SK-N-SH (cell line): ENCODE measurements around the gene RIC8B. TPM values are rescaled to one million over a fixed set of nuclear protein-coding genes. Genes with fewer than 3 reads are reported as not detected.

ENCODE experiments used
- CTCF ChIA-PET: fragments of 300-600, 350-600 bp; formaldehyde crosslinking; extraction: SDS; loops from one replicate; lab custom pipeline; 2021; lab: Yijun Ruan, JAX
- POLR2A ChIA-PET: fragments of 350-600 bp; sonication (Branson Sonifier 250); formaldehyde crosslinking; extraction: SDS; loops from one replicate; lab custom pipeline; 2020; ENCODE audit warnings: antibody characterized with exemption, inconsistent platforms; lab: Yijun Ruan, JAX
- DNase-seq: peaks from one replicate; pipeline ENCODE4 v3.0.0; 2012
- H2AFZ ChIP-seq: fragments of 200-600 bp; sonication (generic); 2 replicates; pipeline ENCODE4 v1.8.1; 2016; ENCODE audit warnings: antibody characterized with exemption, mild to moderate bottlenecking, low read depth
- H3F3A ChIP-seq: fragments of 200-600 bp; sonication (generic); replicated peaks from 2 replicates; pipeline ENCODE3; 2016; ENCODE audit warnings: antibody characterized with exemption, mild to moderate bottlenecking; ENCODE audit not compliant: insufficient read depth
- H3K27ac ChIP-seq, 2 experiments: fragments of 200-500 bp in 1 of 2; fragments of 200-600 bp in 1 of 2; sonication (Bioruptor generic) in 1 of 2; sonication (generic), shearing (Covaris generic) in 1 of 2; 2 replicates each; pipeline versions ENCODE4 v1.5.1 to v1.6.1; 2014 to 2016; ENCODE audit warnings: low read depth in 2 of 2, inconsistent platforms in 1 of 2, low read length in 1 of 2, mild to moderate bottlenecking in 1 of 2, mixed read lengths in 1 of 2
- H3K27me3 ChIP-seq: fragments of 200-600 bp; sonication (generic), shearing (Covaris generic); 2 replicates; pipeline ENCODE4 v1.6.1; 2016; ENCODE audit warnings: mixed run types; ENCODE audit not compliant: insufficient read depth
- H3K36me3 ChIP-seq, 2 experiments: fragments of 200-500 bp in 1 of 2; fragments of 200-600 bp in 1 of 2; sonication (Bioruptor generic) in 1 of 2; sonication (generic) in 1 of 2; replicated peaks in 1 of 2; 2 replicates each; pipeline versions ENCODE3 to v1.5.1; 2014 to 2016; ENCODE audit warnings: low read length in 1 of 2, mild to moderate bottlenecking in 1 of 2; ENCODE audit not compliant: insufficient read depth in 2 of 2, control insufficient read depth in 1 of 2
- H3K4me1 ChIP-seq, 2 experiments: fragments of 200-500 bp in 1 of 2; fragments of 200-600 bp in 1 of 2; sonication (Bioruptor generic) in 1 of 2; sonication (generic), shearing (Covaris generic) in 1 of 2; 2 replicates each; pipeline versions ENCODE4 v1.5.1 to v1.6.1; 2014 to 2016; ENCODE audit warnings: low read depth in 1 of 2, low read length in 1 of 2, mixed run types in 1 of 2; ENCODE audit not compliant: insufficient read depth in 2 of 2, control insufficient read depth in 1 of 2
- H3K4me2 ChIP-seq: fragments of 200-600 bp; sonication (generic), shearing (Covaris generic); 2 replicates; pipeline ENCODE4 v1.6.1; 2017; ENCODE audit warnings: mixed run types
- H3K4me3 ChIP-seq, 2 experiments: fragments of 200-500 bp in 1 of 2; fragments of 200-600 bp in 1 of 2; sonication (Bioruptor generic) in 1 of 2; sonication (generic), shearing (Covaris generic) in 1 of 2; 2 replicates each; pipeline versions ENCODE4 v1.5.1 to v1.8.1; 2014 to 2016; ENCODE audit warnings: low read depth in 2 of 2, inconsistent platforms in 1 of 2, low read length in 1 of 2, mild to moderate bottlenecking in 1 of 2, mixed read lengths in 1 of 2, moderate library complexity in 1 of 2
- H3K79me2 ChIP-seq: fragments of 200-600 bp; sonication (generic); 2 replicates; pipeline ENCODE4 v1.8.1; 2017; ENCODE audit warnings: mild to moderate bottlenecking; ENCODE audit not compliant: insufficient read depth
- H3K9ac ChIP-seq: fragments of 200-600 bp; sonication (generic); 2 replicates; pipeline ENCODE4 v1.6.1; 2017; ENCODE audit warnings: mixed run types
- H3K9me2 ChIP-seq: fragments of 200-600 bp; sonication (generic); 2 replicates; pipeline ENCODE4 v1.6.1; 2017; ENCODE audit warnings: mixed run types
- H3K9me3 ChIP-seq: fragments of 200-600 bp; sonication (generic); 2 replicates; pipeline ENCODE4 v1.6.1; 2017; ENCODE audit warnings: mixed run types, mild to moderate bottlenecking, moderate library complexity
- H4K20me1 ChIP-seq: fragments of 200-600 bp; sonication (generic); 2 replicates; pipeline ENCODE4 v1.6.1; 2017; ENCODE audit warnings: mild to moderate bottlenecking, mixed run types; ENCODE audit not compliant: insufficient read depth
- CHD2 ChIP-seq: fragments of 150-350 bp; IDR thresholded peaks from 2 replicates; pipeline ENCODE4 v1.6.1; 2018; ENCODE audit warnings: low read length; ENCODE audit not compliant: partially characterized antibody
- CTCF ChIP-seq: fragments of 200-600 bp; sonication (generic); IDR thresholded peaks from 2 replicates; pipeline ENCODE4 v1.6.1; 2017; ENCODE audit warnings: antibody characterized with exemption, mild to moderate bottlenecking, moderate library complexity
- FOXM1 ChIP-seq: IDR thresholded peaks from 2 replicates; pipeline ENCODE4 v1.4.0; 2012; ENCODE audit warnings: low read depth, mild to moderate bottlenecking
- MEF2A ChIP-seq: IDR thresholded peaks from 2 replicates; pipeline ENCODE4 v1.4.0; 2012; ENCODE audit warnings: low read depth, borderline replicate concordance
- MXI1 ChIP-seq: IDR thresholded peaks from 2 replicates; pipeline ENCODE4 v1.6.1; 2012; ENCODE audit warnings: mild to moderate bottlenecking, low read depth, low read length, improper control_type of control experiment
- RXRA ChIP-seq: IDR thresholded peaks from 2 replicates; pipeline ENCODE4 v1.4.0; 2012; ENCODE audit warnings: low read depth, mild to moderate bottlenecking, borderline replicate concordance
- TAF1 ChIP-seq: IDR thresholded peaks from 2 replicates; pipeline ENCODE4 v1.6.1; 2012; ENCODE audit warnings: low read depth, mild to moderate bottlenecking, low read length, moderate library complexity, borderline replicate concordance
- TCF12 ChIP-seq: IDR thresholded peaks from 2 replicates; pipeline ENCODE4 v1.4.0; 2012
- USF2 ChIP-seq: fragments of 150-350 bp; IDR thresholded peaks from 2 replicates; pipeline ENCODE4 v1.6.1; 2017; ENCODE audit warnings: antibody characterized with exemption, low read length, low read depth, borderline replicate concordance
- WGBS: methylation state at CpG from one replicate; pipeline ENCODE4 v1.1.6; 2017; ENCODE audit warnings: low lambda C conversion rate; 5-methylcytosine and 5-hydroxymethylcytosine counted together
- polyA plus RNA-seq, 3 experiments: library from polyadenylated mRNA; depleted of rRNA; stranded (reverse); fragments of >200 nt; gene quantifications; 2 replicates each; pipeline ENCODE4 v1.2.3, GENCODE V29; 2012
- TF ChIP-seq, protein P1 (sequence below): IDR thresholded peaks from 2 replicates; pipeline ENCODE4 v1.6.1; 2012; ENCODE audit warnings: mild to moderate bottlenecking, low read depth, low read length, moderate library complexity
- TF ChIP-seq, protein P2 (sequence below): fragments of 150-350 bp; IDR thresholded peaks from 2 replicates; pipeline ENCODE4 v1.6.1; 2016; ENCODE audit warnings: mild to moderate bottlenecking, low read depth, low read length

The RIC8B gene
- polyA plus RNA-seq, 1 of the 3 experiments (the other 2 are of a cell fraction), result 6.2 TPM

GRCh38 chr12:106889326-106889725, 114.8 kb downstream of the RIC8B start (continued):
- TF ChIP-seq, protein P1, sequence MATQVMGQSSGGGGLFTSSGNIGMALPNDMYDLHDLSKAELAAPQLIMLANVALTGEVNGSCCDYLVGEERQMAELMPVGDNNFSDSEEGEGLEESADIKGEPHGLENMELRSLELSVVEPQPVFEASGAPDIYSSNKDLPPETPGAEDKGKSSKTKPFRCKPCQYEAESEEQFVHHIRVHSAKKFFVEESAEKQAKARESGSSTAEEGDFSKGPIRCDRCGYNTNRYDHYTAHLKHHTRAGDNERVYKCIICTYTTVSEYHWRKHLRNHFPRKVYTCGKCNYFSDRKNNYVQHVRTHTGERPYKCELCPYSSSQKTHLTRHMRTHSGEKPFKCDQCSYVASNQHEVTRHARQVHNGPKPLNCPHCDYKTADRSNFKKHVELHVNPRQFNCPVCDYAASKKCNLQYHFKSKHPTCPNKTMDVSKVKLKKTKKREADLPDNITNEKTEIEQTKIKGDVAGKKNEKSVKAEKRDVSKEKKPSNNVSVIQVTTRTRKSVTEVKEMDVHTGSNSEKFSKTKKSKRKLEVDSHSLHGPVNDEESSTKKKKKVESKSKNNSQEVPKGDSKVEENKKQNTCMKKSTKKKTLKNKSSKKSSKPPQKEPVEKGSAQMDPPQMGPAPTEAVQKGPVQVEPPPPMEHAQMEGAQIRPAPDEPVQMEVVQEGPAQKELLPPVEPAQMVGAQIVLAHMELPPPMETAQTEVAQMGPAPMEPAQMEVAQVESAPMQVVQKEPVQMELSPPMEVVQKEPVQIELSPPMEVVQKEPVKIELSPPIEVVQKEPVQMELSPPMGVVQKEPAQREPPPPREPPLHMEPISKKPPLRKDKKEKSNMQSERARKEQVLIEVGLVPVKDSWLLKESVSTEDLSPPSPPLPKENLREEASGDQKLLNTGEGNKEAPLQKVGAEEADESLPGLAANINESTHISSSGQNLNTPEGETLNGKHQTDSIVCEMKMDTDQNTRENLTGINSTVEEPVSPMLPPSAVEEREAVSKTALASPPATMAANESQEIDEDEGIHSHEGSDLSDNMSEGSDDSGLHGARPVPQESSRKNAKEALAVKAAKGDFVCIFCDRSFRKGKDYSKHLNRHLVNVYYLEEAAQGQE, result no peak
- TF ChIP-seq, all 33 proteins: peak for 0

DNA sequence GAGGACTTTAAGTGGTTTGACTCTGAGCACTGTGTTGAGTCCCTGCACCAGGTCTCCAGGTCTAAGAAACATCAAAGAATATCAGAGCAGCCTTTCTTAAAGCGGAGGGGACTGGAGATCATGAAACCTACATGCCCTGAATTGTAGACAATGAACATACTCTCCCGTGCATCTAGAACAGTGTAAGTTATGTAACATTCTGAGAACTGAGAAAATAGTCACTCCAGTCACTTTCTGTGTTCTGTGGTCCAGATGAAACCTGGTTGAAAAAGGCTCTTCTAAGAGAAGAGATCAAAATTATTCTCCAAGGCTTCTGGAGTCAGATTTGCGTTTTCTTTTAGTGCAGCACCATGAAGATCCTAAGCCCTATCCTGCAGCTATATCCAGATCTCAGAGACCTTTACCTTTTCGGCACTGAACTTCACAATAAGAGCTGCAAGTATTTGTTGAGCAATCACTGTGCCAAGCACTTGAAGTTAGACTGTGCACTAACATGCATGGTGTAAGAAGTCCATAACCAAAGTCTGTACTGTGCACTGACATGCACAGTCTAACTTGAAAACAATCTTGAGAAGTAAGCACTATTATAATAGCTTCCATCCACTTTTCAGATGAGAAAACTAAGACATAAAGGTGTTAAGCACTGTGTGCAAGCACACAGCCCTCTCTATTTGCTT, 115.6 kb downstream of the RIC8B start:
- Histone ChIP-seq H2AFZ (no peak overlapping the region), H3K9me3 (no peaks in the 10 kb centered on the region), H3F3A (peaks cover 7% of the 10 kb centered on the region)
- no peak for TF ChIP-seq TAF1
- TF ChIP-seq MXI1, result no peak
- TF ChIP-seq, protein P2, sequence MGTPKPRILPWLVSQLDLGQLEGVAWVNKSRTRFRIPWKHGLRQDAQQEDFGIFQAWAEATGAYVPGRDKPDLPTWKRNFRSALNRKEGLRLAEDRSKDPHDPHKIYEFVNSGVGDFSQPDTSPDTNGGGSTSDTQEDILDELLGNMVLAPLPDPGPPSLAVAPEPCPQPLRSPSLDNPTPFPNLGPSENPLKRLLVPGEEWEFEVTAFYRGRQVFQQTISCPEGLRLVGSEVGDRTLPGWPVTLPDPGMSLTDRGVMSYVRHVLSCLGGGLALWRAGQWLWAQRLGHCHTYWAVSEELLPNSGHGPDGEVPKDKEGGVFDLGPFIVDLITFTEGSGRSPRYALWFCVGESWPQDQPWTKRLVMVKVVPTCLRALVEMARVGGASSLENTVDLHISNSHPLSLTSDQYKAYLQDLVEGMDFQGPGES, result no peak
- no peak for TF ChIP-seq CHD2
- no peak for TF ChIP-seq FOXM1
- TF ChIP-seq MEF2A, result no peak
- no peak for TF ChIP-seq RXRA
- TF ChIP-seq TCF12, result no peak
- TF ChIP-seq CTCF, result no peak
- TF ChIP-seq USF2, result no peak
- TF ChIP-seq, all 33 proteins: peak for 0
- no peaks in the 10 kb centered on the region for H3K9me2 ChIP-seq
- no peak overlapping the region for H3K4me3 ChIP-seq
- 95% methylated on average over 4 of the region's 4 CpGs for WGBS
- no peaks in the 10 kb centered on the region for H3K4me1 ChIP-seq
- POLR2A ChIA-PET, result no interaction called here
- H3K27me3 ChIP-seq, result no peaks in the 10 kb centered on the region
- H4K20me1 ChIP-seq, result no peaks in the 10 kb centered on the region
- H3K27ac ChIP-seq, result no peak overlapping the region
- H3K4me2 ChIP-seq, result no peak overlapping the region
- no peaks in the 10 kb centered on the region for H3K79me2 ChIP-seq
- no peak for DNase-seq
- H3K36me3 ChIP-seq, result peaks cover 18 to 43% of the 10 kb centered on the region in 2 experiments
- CTCF ChIA-PET, result no interaction called here
- no peak overlapping the region for H3K9ac ChIP-seq
